IMR-90 (cell line): ENCODE results near the gene GCC2. TPM values are rescaled to one million over a fixed set of nuclear protein-coding genes. Genes with fewer than 3 reads are reported as not detected.
A peak's percentile ranks its signal among the peaks of the same experiment; 100 is the strongest.

Experiments used
- ATAC-seq: fragments of 200-7000 bp; cut with Tn5 transposase; 2 replicates; pipeline ENCODE4 v1.9.1; 2020; ENCODE audit warnings: low read depth, mild to moderate bottlenecking, moderate library complexity
- BruUV-seq: library from RNA; stranded (reverse); fragments of 400-500 nt; replicated peaks from 2 replicates; lab custom pipeline; 2021; lab: Mats Ljungman, UMichigan
- CTCF ChIA-PET: fragments of 300-600 bp; formaldehyde crosslinking; extraction: SDS; loops from one replicate; lab custom pipeline; 2021; ENCODE audit warnings: antibody characterized with exemption; lab: Yijun Ruan, JAX
- POLR2A ChIA-PET: fragments of 300-600 bp; sonication (Branson Sonifier 250); formaldehyde crosslinking; loops from one replicate; lab custom pipeline; 2022; ENCODE audit warnings: antibody characterized with exemption; ENCODE audit not compliant: unreplicated experiment; lab: Charles Lee
- DNase-seq: peaks from one replicate; pipeline ENCODE4 v3.0.0; 2013
- H2AFZ ChIP-seq: replicated peaks from 2 replicates; pipeline ENCODE3; 2013; ENCODE audit warnings: low read length, mild to moderate bottlenecking; ENCODE audit not compliant: poor library complexity
- H2AK5ac ChIP-seq: 2 replicates; pipeline ENCODE4 v1.6.1; 2013; ENCODE audit warnings: low read depth, low read length, inconsistent platforms
- H2AK9ac ChIP-seq: replicated peaks from 2 replicates; pipeline ENCODE3; 2013; ENCODE audit warnings: mild to moderate bottlenecking, low read depth, low read length, moderate library complexity; ENCODE audit not compliant: poor library complexity
- H2BK120ac ChIP-seq: 2 replicates; pipeline ENCODE4 v1.6.1; 2013; ENCODE audit warnings: low read depth, low read length, inconsistent platforms
- H2BK15ac ChIP-seq: 3 replicates; pipeline ENCODE4 v1.6.1; 2013; ENCODE audit warnings: low read depth, low read length, inconsistent platforms
- H2BK20ac ChIP-seq: 2 replicates; pipeline ENCODE4 v1.6.1; 2013; ENCODE audit warnings: low read depth, mild to moderate bottlenecking, inconsistent platforms, low read length, moderate library complexity
- H2BK5ac ChIP-seq: 2 replicates; pipeline ENCODE4 v1.6.1; 2013; ENCODE audit warnings: mild to moderate bottlenecking, low read depth, low read length, inconsistent platforms; ENCODE audit not compliant: poor library complexity, severe bottlenecking
- H3K14ac ChIP-seq: replicated peaks from 2 replicates; pipeline ENCODE4 v1.6.1; 2013; ENCODE audit warnings: low read depth, low read length, inconsistent platforms
- H3K18ac ChIP-seq: 2 replicates; pipeline ENCODE4 v1.6.1; 2013; ENCODE audit warnings: low read depth, low read length, control low read depth
- H3K23ac ChIP-seq: 2 replicates; pipeline ENCODE4 v1.6.1; 2013; ENCODE audit warnings: low read depth, low read length, inconsistent platforms
- H3K27ac ChIP-seq: 2 replicates; pipeline ENCODE4 v1.5.1; 2013; ENCODE audit warnings: mild to moderate bottlenecking, control low read depth, low read length; ENCODE audit not compliant: insufficient read depth
- H3K27me3 ChIP-seq: 2 replicates; pipeline ENCODE4 v1.6.1; 2013; ENCODE audit warnings: low read length; ENCODE audit not compliant: control insufficient read depth, insufficient read depth
- H3K36me3 ChIP-seq: 2 replicates; pipeline ENCODE4 v1.6.1; 2013; ENCODE audit warnings: low read length, mixed read lengths; ENCODE audit not compliant: control insufficient read depth, insufficient read depth
- H3K4ac ChIP-seq: 2 replicates; pipeline ENCODE4 v1.6.1; 2013; ENCODE audit warnings: low read depth, low read length, inconsistent platforms
- H3K4me1 ChIP-seq: 2 replicates; pipeline ENCODE4 v1.6.1; 2013; ENCODE audit warnings: low read length, mixed read lengths; ENCODE audit not compliant: control insufficient read depth, insufficient read depth
- H3K4me2 ChIP-seq: 2 replicates; pipeline ENCODE4 v1.6.1; 2013; ENCODE audit warnings: low read depth, mild to moderate bottlenecking, control low read depth, low read length, moderate library complexity
- H3K4me3 ChIP-seq: 2 replicates; pipeline ENCODE4 v1.5.1; 2013; ENCODE audit warnings: low read depth, mild to moderate bottlenecking, control low read depth, low read length, moderate library complexity; ENCODE audit not compliant: insufficient read depth
- H3K56ac ChIP-seq: 2 replicates; pipeline ENCODE4 v1.6.1; 2013; ENCODE audit warnings: low read length, inconsistent platforms; ENCODE audit not compliant: insufficient read depth; ENCODE audit errors: extremely low read depth
- H3K79me1 ChIP-seq, 2 experiments: 2 replicates each; pipeline ENCODE4 v1.6.1; 2013; ENCODE audit warnings: low read length in 2 of 2, inconsistent platforms in 1 of 2, low read depth in 1 of 2
- H3K9ac ChIP-seq: 2 replicates; pipeline ENCODE4 v1.6.1; 2013; ENCODE audit warnings: low read depth, low read length, control low read depth
- H3K9me1 ChIP-seq: 2 replicates; pipeline ENCODE4 v1.6.1; 2013; ENCODE audit warnings: low read length, inconsistent platforms; ENCODE audit not compliant: insufficient read depth
- H3K9me3 ChIP-seq: 2 replicates; pipeline ENCODE4 v1.6.1; 2013; ENCODE audit warnings: low read length; ENCODE audit not compliant: control insufficient read depth, insufficient read depth
- H4K20me1 ChIP-seq: 2 replicates; pipeline ENCODE4 v1.6.1; 2013; ENCODE audit warnings: low read length, inconsistent platforms; ENCODE audit not compliant: insufficient read depth
- H4K5ac ChIP-seq: 2 replicates; pipeline ENCODE4 v1.6.1; 2013; ENCODE audit warnings: mild to moderate bottlenecking, low read depth, low read length, control low read depth
- H4K8ac ChIP-seq, 2 experiments: 2 replicates each; pipeline ENCODE4 v1.6.1; 2013; ENCODE audit warnings: low read depth in 2 of 2, low read length in 2 of 2, control low read depth in 1 of 2, inconsistent platforms in 1 of 2
- H4K91ac ChIP-seq: 2 replicates; pipeline ENCODE4 v1.6.1; 2013; ENCODE audit warnings: low read depth, low read length, inconsistent platforms; ENCODE audit not compliant: insufficient read depth
- CEBPB ChIP-seq: IDR thresholded peaks from 2 replicates; pipeline ENCODE4 v1.6.1; 2012; ENCODE audit warnings: low read depth, low read length, improper control_type of control experiment
- CHD1 ChIP-seq: IDR thresholded peaks from 2 replicates; pipeline ENCODE4 v1.6.1; 2012; ENCODE audit warnings: low read depth, low read length, improper control_type of control experiment
- CTCF ChIP-seq: conservative IDR thresholded peaks from 2 replicates; pipeline ENCODE4 v1.5.1; 2012; ENCODE audit warnings: mild to moderate bottlenecking, low read depth, low read length, improper control_type of control experiment
- ELK1 ChIP-seq: fragments of 150-350 bp; IDR thresholded peaks from 2 replicates; pipeline ENCODE4 v1.6.1; 2016; ENCODE audit warnings: low read depth, mild to moderate bottlenecking, low read length, moderate library complexity, borderline replicate concordance
- FOS ChIP-seq: fragments of 150-350 bp; IDR thresholded peaks from 2 replicates; pipeline ENCODE4 v1.6.1; 2016; ENCODE audit warnings: low read depth, low read length
- MAFK ChIP-seq: IDR thresholded peaks from 2 replicates; pipeline ENCODE4 v1.6.1; 2012; ENCODE audit warnings: low read depth, low read length, improper control_type of control experiment
- MAZ ChIP-seq: IDR thresholded peaks from 2 replicates; pipeline ENCODE4 v1.6.1; 2012; ENCODE audit warnings: low read depth, mild to moderate bottlenecking, low read length, improper control_type of control experiment, moderate library complexity, borderline replicate concordance
- MXI1 ChIP-seq: IDR thresholded peaks from 2 replicates; pipeline ENCODE4 v1.6.1; 2012; ENCODE audit warnings: low read depth, mild to moderate bottlenecking, low read length, moderate library complexity, borderline replicate concordance
- POLR2A ChIP-seq: IDR thresholded peaks from 2 replicates; pipeline ENCODE4 v1.6.1; 2012; ENCODE audit warnings: mild to moderate bottlenecking, low read depth, low read length
- RAD21 ChIP-seq: IDR thresholded peaks from 2 replicates; pipeline ENCODE4 v1.6.1; 2012; ENCODE audit warnings: low read length, improper control_type of control experiment
- RCOR1 ChIP-seq: IDR thresholded peaks from 2 replicates; pipeline ENCODE4 v1.6.1; 2012; ENCODE audit warnings: mild to moderate bottlenecking, low read length, improper control_type of control experiment; ENCODE audit not compliant: insufficient replicate concordance
- RFX5 ChIP-seq: IDR thresholded peaks from 2 replicates; pipeline ENCODE4 v1.8.0; 2012; ENCODE audit warnings: low read depth, mild to moderate bottlenecking, low read length, moderate library complexity
- SMC3 ChIP-seq: fragments of 150-350 bp; IDR thresholded peaks from 2 replicates; pipeline ENCODE4 v1.6.1; 2016; ENCODE audit warnings: low read depth, mild to moderate bottlenecking, antibody characterized with exemption, low read length, moderate library complexity
- USF2 ChIP-seq: fragments of 150-350 bp; IDR thresholded peaks from 2 replicates; pipeline ENCODE4 v1.6.1; 2017; ENCODE audit warnings: mild to moderate bottlenecking, antibody characterized with exemption, low read length, low read depth
- WGBS, 2 experiments: methylation state at CpG; one replicate each; pipeline versions ENCODE4 v1.1.5 to v1.1.7; 2013; ENCODE audit warnings: missing lambda C conversion rate in 2 of 2; ENCODE audit not compliant: insufficient read length in 1 of 2; ENCODE audit errors: extremely low coverage in 2 of 2; 5-methylcytosine and 5-hydroxymethylcytosine counted together
- dilution Hi-C: fragments of 300-500 bp; cut with HindIII; formaldehyde crosslinking; loops from one replicate; pipeline ENCODE4 v1.14.3; 2018; ENCODE audit warnings: low sequenced_read_pairs; ENCODE audit not compliant: unreplicated experiment
- in situ Hi-C: fragments of 300-500 bp; cut with MboI; formaldehyde crosslinking; loops from 3 replicates; pipeline ENCODE4 v1.14.3; 2019; ENCODE audit warnings: low sequenced_read_pairs, inconsistent platforms, mixed read lengths
- intact Hi-C: fragments of 100-400 bp; cut with micrococcal nuclease; formaldehyde crosslinking; loops from 2 replicates; pipeline ENCODE4 v1.10.0; 2022
- polyA plus RNA-seq, 3 experiments: library from polyadenylated mRNA; depleted of rRNA; stranded (reverse); fragments of >200 nt; gene quantifications; 2 replicates each; pipeline ENCODE4 v1.2.3, GENCODE V29; 2012; ENCODE audit warnings: low replicate concordance in 1 of 3
- total RNA-seq: library from RNA; depleted of rRNA; stranded (reverse); fragments of >200 nt; gene quantifications from 2 replicates; pipeline ENCODE4 v1.2.3, GENCODE V29; 2012

Gene GCC2
- total and polyA plus RNA-seq, 2 of the 4 experiments (the other 2 are of a cell fraction), result 6.4 to 8.6 TPM

GRCh38 chr2:108449410-108450130 lies 564 bp downstream of the GCC2 start:
- Histone ChIP-seq H2BK120ac (peak overlapping the region; percentile 34; the same call in 1 of the 2 replicates), H3K9me1 (peaks cover 6% of the 10 kb centered on the region), H4K5ac (peak overlapping the region; percentile 75), H3K27me3 (no peaks in the 10 kb centered on the region), H3K14ac (peak overlapping the region; percentile 74), H2BK5ac (peak overlapping the region; percentile 41), H2AK5ac (peak overlapping the region; percentile 43; the same call in 1 of the 2 replicates), H3K36me3 (peaks cover 8% of the 10 kb centered on the region), H3K79me1 (peaks cover 5 to 25% of the 10 kb centered on the region in 2 experiments), H2AK9ac (peak overlapping the region; percentile 99), H3K9ac (peak overlapping the region; percentile 86), H4K91ac (peak overlapping the region; percentile 77), H3K18ac (peak overlapping the region; percentile 40), H3K56ac (peak overlapping the region; percentile 81), H3K27ac (peak overlapping the region; percentile 54), H4K20me1 (no peaks in the 10 kb centered on the region), H2BK20ac (peak overlapping the region; percentile 6; the same call in 1 of the 2 replicates), H3K9me3 (no peaks in the 10 kb centered on the region), H2BK15ac (peak overlapping the region; percentile 71; the same call in 1 of the 3 replicates), H2AFZ (peak overlapping the region; percentile 100), H3K4ac (peak overlapping the region; percentile 78), H3K4me1 (peaks cover 3% of the 10 kb centered on the region; the same call in 1 of the 2 replicates), H4K8ac (peak overlapping the region; percentile 84 to 93), H3K4me3 (peak overlapping the region; percentile 86), H3K23ac (peak overlapping the region; percentile 86), H3K4me2 (peak overlapping the region; percentile 73)
- intact Hi-C loops (loop anchor here (1.0 to 5.0 kb wide), 4 partner anchors 37 to 232 kb away; no protein-coding TSS in a partner anchor), in situ Hi-C loops (no loop called here), dilution Hi-C loops (no loop called here)
- DNase-seq (peak; percentile 38), ATAC-seq (peak; percentile 32)
- ChIA-PET POLR2A (no interaction called here), CTCF (interaction anchor here (1.1 to 2.2 kb wide), 2 partner anchors 53 to 98 kb away, joined by 6 to 7 read pairs; no protein-coding TSS in a partner anchor)
- TSS peak; percentile 51 for BruUV-seq
- WGBS, 2 experiments, result 0% methylated on average over 4 of the region's 20 CpGs; no CpG with 5 or more reads in 1 of the 2 experiments
- no peak for TF ChIP-seq MAZ
- no peak for TF ChIP-seq RAD21
- no peak for TF ChIP-seq ELK1
- no peak for TF ChIP-seq CEBPB
- TF ChIP-seq RFX5, result no peak
- no peak for TF ChIP-seq POLR2A
- no peak for TF ChIP-seq USF2
- TF ChIP-seq FOS, result no peak
- TF ChIP-seq RCOR1, result no peak
- TF ChIP-seq CHD1, result no peak
- no peak for TF ChIP-seq CTCF
- no peak for TF ChIP-seq SMC3
- TF ChIP-seq MXI1, result no peak
- TF ChIP-seq MAFK, result no peak
